Endodermal cell (in vitro differentiated cells): Measurements from ENCODE around the gene SERF1B. TPM values are rescaled to one million over a fixed set of nuclear protein-coding genes. Genes with fewer than 3 reads are reported as not detected.
"Not testable (repeated sequence)": the region's sequence is repeated elsewhere in the genome, so short reads cannot be mapped to it uniquely, and the experiment has no call there.

ENCODE experiments used
- DNase-seq: peaks from one replicate; pipeline ENCODE4 v3.0.0-alpha.2; 2017
- H3K27ac ChIP-seq: 2 replicates; pipeline ENCODE4 v1.5.1; 2013; ENCODE audit warnings: mild to moderate bottlenecking, low read depth, low read length, moderate library complexity
- H3K27me3 ChIP-seq: 2 replicates; pipeline ENCODE4 v1.6.1; 2013; ENCODE audit warnings: mild to moderate bottlenecking, low read length, moderate library complexity; ENCODE audit not compliant: insufficient read depth, control insufficient read depth, poor library complexity, severe bottlenecking
- H3K36me3 ChIP-seq: 2 replicates; pipeline ENCODE4 v1.7.0; 2013; ENCODE audit warnings: mild to moderate bottlenecking, low read length, moderate library complexity; ENCODE audit not compliant: control insufficient read depth, insufficient read depth
- H3K4me1 ChIP-seq: one replicate; pipeline ENCODE4 v1.7.0; 2013; ENCODE audit warnings: low read length; ENCODE audit not compliant: control insufficient read depth, insufficient read depth
- H3K4me3 ChIP-seq: 2 replicates; pipeline ENCODE4 v1.5.1; 2013; ENCODE audit warnings: mild to moderate bottlenecking, low read length, moderate library complexity
- H3K9ac ChIP-seq: 2 replicates; pipeline ENCODE4 v1.6.1; 2013; ENCODE audit warnings: mild to moderate bottlenecking, low read length, moderate library complexity; ENCODE audit not compliant: poor library complexity, severe bottlenecking; ENCODE audit errors: extremely low read depth
- H3K9me3 ChIP-seq: 2 replicates; pipeline ENCODE4 v1.6.1; 2013; ENCODE audit warnings: mild to moderate bottlenecking, low read length, moderate library complexity; ENCODE audit not compliant: control insufficient read depth
- H3K27ac Mint-ChIP-seq: 2 replicates; pipeline ENCODE4 v1.8.0; 2020; ENCODE audit warnings: mixed read lengths
- H3K27me3 Mint-ChIP-seq: 2 replicates; pipeline ENCODE4 v1.8.0; 2021; ENCODE audit warnings: mild to moderate bottlenecking, mixed read lengths; ENCODE audit not compliant: insufficient read depth
- H3K36me3 Mint-ChIP-seq: 2 replicates; pipeline ENCODE4 v1.8.0; 2020; ENCODE audit warnings: low read depth, mixed read lengths
- H3K4me1 Mint-ChIP-seq: 2 replicates; pipeline ENCODE4 v1.8.0; 2020; ENCODE audit warnings: mixed read lengths
- H3K4me3 Mint-ChIP-seq: 2 replicates; pipeline ENCODE4 v1.8.0; 2020; ENCODE audit warnings: mild to moderate bottlenecking, moderate library complexity, mixed read lengths
- H3K9me3 Mint-ChIP-seq: 2 replicates; pipeline ENCODE4 v1.8.0; 2020; ENCODE audit warnings: mild to moderate bottlenecking, mixed read lengths
- WGBS, 2 experiments: methylation state at CpG; one replicate each; pipeline versions ENCODE4 v1.1.5 to v1.1.7; 2013; ENCODE audit warnings: missing lambda C conversion rate in 2 of 2, mixed read lengths in 1 of 2; ENCODE audit not compliant: insufficient coverage in 1 of 2, insufficient read length in 1 of 2; 5-methylcytosine and 5-hydroxymethylcytosine counted together
- total RNA-seq, 2 donors: library from RNA; stranded (reverse); fragmentation: NEBNext Ultra II Directional in 1 of 2; extraction: Animal tissue kit (Norgen Biotek cat#: 25700) in 1 of 2; gene quantifications; 2 replicates in 1 of 2; 3 replicates in 1 of 2; pipeline ENCODE4 v1.2.1, GENCODE V29; 2021

Gene SERF1B
- total RNA-seq, 2 donors from 2014 or later, result 46.1 to 59.3 TPM

DNA sequence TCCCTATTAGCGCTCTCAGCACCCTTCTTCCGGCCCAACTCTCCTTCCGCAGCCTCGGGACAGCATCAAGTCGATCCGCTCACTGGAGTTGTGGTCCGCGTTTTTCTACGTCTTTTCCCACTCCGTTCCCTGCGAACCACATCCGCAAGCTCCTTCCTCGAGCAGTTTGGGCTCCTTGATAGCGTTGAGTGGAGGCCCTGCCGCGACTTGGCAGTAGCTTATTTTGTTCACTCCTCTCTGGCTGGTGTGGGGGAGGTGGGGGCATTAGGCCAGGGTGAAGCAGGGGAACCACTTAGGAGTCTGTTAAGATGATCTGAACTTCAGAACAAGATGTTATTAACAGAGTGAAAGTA, 24.7 kb downstream of the SERF1B start:
- not testable (repeated sequence) for H3K27ac ChIP-seq, H3K9me3 Mint-ChIP-seq, H3K36me3 ChIP-seq, H3K36me3 Mint-ChIP-seq, H3K27me3 ChIP-seq, H3K27me3 Mint-ChIP-seq, H3K4me1 ChIP-seq, H3K4me1 Mint-ChIP-seq, H3K9me3 ChIP-seq, H3K27ac Mint-ChIP-seq, H3K9ac ChIP-seq, H3K4me3 Mint-ChIP-seq, DNase-seq, H3K4me3 ChIP-seq
- WGBS, 2 experiments, result no CpG with 5 or more reads among the region's 16 CpGs

DNA sequence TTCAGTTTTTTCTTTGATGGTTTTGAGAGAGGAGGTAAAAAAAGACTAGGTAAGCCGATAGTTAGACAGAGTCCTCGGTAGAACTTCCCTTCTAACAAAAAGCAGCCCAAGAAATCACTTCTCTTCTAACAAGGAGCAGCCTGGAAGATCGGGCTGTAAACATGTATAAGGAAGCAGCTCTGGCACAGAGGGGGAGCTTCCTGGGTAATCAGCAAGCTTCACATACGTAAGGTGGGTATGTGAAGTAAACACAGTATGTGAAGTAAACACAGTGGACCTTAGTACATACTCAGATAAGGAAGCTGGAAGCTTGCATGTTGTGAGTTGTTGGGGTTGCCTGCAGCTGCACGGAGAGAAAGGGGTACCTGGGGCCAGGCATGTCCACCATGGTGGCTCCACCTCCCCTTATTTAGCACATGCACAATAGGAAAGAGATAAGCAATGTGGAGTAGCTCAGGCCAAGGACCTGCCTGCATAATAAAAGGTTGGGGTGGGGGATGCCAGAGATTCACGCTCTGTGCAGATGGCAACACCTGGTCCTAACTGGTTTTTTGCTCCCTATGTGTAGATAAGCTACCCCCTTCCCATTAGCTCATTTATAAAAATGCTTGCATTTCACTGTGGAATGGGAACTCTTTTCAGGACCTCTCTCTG, 31.4 kb downstream of the SERF1B start:
- H3K27ac Mint-ChIP-seq, H3K9me3 Mint-ChIP-seq, H3K4me3 ChIP-seq, H3K9ac ChIP-seq, H3K27me3 Mint-ChIP-seq, H3K27ac ChIP-seq, H3K36me3 Mint-ChIP-seq, H3K36me3 ChIP-seq, DNase-seq, H3K4me1 ChIP-seq, H3K27me3 ChIP-seq, H3K4me1 Mint-ChIP-seq, H3K9me3 ChIP-seq, H3K4me3 Mint-ChIP-seq: not testable (repeated sequence)
- WGBS, 2 experiments, result no CpG with 5 or more reads among the region's 6 CpGs

DNA sequence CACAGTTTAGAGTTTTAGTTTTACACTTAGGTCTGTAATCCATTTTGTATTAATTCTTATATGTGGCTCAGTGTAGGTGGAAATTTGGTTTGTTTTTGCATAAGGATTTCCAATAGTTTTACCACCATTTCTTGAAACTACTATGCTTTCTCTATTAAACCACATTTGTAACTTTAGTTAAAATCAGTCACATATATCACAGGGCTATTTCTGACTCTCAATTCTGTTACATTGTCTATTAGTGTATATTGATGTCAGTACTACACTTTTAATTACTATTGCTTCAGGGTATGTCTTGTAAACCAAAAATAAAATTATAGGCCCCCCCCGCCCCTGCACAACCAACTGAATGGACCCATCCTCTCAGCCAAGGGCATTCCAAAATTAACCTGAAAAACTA, 32.1 kb downstream of the SERF1B start:
- not testable (repeated sequence) for H3K36me3 Mint-ChIP-seq, H3K9me3 Mint-ChIP-seq, H3K4me1 ChIP-seq, H3K36me3 ChIP-seq, H3K27ac Mint-ChIP-seq, DNase-seq, H3K27ac ChIP-seq, H3K27me3 Mint-ChIP-seq, H3K4me1 Mint-ChIP-seq, H3K4me3 Mint-ChIP-seq, H3K4me3 ChIP-seq, H3K9me3 ChIP-seq, H3K9ac ChIP-seq, H3K27me3 ChIP-seq
- no CpG with 5 or more reads among the region's 1 CpG for WGBS, 2 experiments

DNA sequence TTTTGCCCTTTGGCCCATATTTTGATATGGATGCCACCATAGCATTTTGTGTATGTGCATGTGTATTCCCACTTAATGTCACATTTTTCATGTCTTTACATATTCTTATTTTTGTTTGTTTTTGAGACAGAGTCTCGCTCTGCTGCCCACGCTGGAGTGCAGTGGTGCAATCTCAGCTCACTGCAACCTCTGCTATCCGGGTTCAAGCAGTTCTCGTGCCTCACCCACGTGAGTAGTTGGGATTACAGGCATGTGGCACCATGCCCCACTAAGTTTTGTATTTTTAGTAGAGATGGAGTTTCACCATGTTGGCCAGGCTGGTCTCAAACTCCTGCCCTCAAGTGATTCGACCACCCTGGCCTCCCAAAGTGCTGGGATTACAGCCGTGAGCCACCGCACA, 52.6 kb downstream of the SERF1B start:
- peak; percentile 3 for DNase-seq
- H3K9me3 Mint-ChIP-seq, H3K9me3 ChIP-seq, H3K4me1 ChIP-seq, H3K27ac Mint-ChIP-seq, H3K36me3 Mint-ChIP-seq, H3K27me3 ChIP-seq, H3K4me1 Mint-ChIP-seq, H3K36me3 ChIP-seq, H3K27me3 Mint-ChIP-seq, H3K4me3 Mint-ChIP-seq, H3K9ac ChIP-seq, H3K4me3 ChIP-seq, H3K27ac ChIP-seq: not testable (repeated sequence)
- WGBS, 2 experiments, result 97% methylated on average over 5 of the region's 8 CpGs; no CpG with 5 or more reads in 1 of the 2 experiments

DNA sequence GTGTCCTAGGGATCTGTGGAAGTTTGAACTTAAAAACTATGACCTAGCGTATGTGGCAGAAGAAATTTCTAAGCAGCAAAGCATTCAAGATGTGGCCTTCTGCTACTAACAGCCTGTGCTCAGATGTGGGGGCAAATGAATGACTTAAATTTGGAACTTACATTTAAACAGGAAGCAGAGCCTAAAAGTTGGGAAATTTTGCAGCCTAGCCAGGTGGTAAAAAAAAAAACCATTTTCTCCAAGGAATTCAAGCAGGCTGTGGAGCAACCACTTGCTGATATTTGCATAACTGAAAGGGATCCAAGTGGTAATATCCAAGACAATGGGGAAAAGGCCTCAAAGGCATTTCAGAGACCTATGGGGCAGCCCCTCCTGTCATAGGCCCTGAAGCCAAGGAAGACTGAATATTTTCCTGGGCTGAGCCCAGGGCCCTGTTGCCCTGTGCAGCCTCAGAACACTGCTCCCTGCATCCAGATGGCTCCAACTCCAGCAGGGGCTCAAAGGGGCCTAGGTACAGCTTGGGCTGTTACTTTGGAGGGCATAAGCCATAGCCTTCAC, 63.9 kb downstream of the SERF1B start:
- not testable (repeated sequence) for H3K27ac Mint-ChIP-seq

DNA sequence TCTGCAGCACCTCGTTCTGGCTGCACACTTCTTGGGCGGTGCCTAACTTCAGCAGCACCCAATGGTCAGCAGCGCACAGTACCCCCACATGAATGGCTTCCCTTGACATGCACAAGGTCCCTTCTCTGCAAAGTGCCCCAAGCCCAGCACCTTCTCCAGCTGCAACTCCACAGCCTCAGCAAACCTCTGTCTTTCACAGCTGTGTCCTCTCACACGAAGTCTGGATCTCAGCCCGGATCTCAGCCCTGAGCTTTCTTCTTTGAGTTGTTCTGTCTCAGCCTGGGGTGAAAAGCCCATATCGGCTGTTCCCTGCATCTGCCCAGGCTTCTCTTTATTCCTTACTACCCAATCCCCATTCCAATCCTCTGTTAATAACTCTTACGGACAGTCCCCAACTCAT, 66.7 kb downstream of the SERF1B start:
- DNase-seq, H3K36me3 ChIP-seq, H3K27ac Mint-ChIP-seq, H3K9me3 ChIP-seq, H3K27ac ChIP-seq, H3K4me1 ChIP-seq, H3K27me3 Mint-ChIP-seq, H3K4me3 ChIP-seq, H3K9ac ChIP-seq, H3K27me3 ChIP-seq, H3K9me3 Mint-ChIP-seq, H3K4me3 Mint-ChIP-seq, H3K36me3 Mint-ChIP-seq, H3K4me1 Mint-ChIP-seq: not testable (repeated sequence)
- WGBS, 2 experiments, result no CpG with 5 or more reads among the region's 7 CpGs

More for the DNA sequence above, 63.9 kb downstream of the SERF1B start:
- not testable (repeated sequence) for H3K9ac ChIP-seq, H3K27ac ChIP-seq, H3K27me3 Mint-ChIP-seq, H3K4me3 ChIP-seq, H3K36me3 ChIP-seq, H3K4me1 ChIP-seq, H3K4me1 Mint-ChIP-seq, H3K9me3 ChIP-seq, H3K27me3 ChIP-seq, H3K4me3 Mint-ChIP-seq, DNase-seq, H3K9me3 Mint-ChIP-seq, H3K36me3 Mint-ChIP-seq
- WGBS, 2 experiments, result no CpG with 5 or more reads among the region's 1 CpG
